Fibroblast of lung (primary cell): ENCODE results near the gene SEC14L1. TPM values are rescaled to one million over a fixed set of nuclear protein-coding genes. Genes with fewer than 3 reads are reported as not detected.

Experiments used
- DNase-seq, 2 donors: peaks; one replicate each; pipeline versions ENCODE4 v3.0.0 to v3.0.0-alpha.2; 2010; ENCODE audit warnings: low read depth in 2 of 2
- H2AFZ ChIP-seq: 2 replicates; pipeline ENCODE4 v1.5.1; 2012; ENCODE audit warnings: low read length, control low read depth, inconsistent platforms
- H3K27ac ChIP-seq: 2 replicates; pipeline ENCODE4 v1.5.1; 2011; ENCODE audit warnings: low read length, control low read depth; ENCODE audit not compliant: insufficient read depth
- H3K27me3 ChIP-seq: 2 replicates; pipeline ENCODE4 v1.5.1; 2011; ENCODE audit warnings: mild to moderate bottlenecking, low read length; ENCODE audit not compliant: control insufficient read depth, insufficient read depth
- H3K36me3 ChIP-seq: 2 replicates; pipeline ENCODE4 v1.5.1; 2011; ENCODE audit warnings: low read length; ENCODE audit not compliant: control insufficient read depth, insufficient read depth
- H3K4me1 ChIP-seq: 2 replicates; pipeline ENCODE4 v1.5.1; 2011; ENCODE audit warnings: low read length; ENCODE audit not compliant: control insufficient read depth, insufficient read depth; ENCODE audit errors: extremely low read depth
- H3K4me2 ChIP-seq: 2 replicates; pipeline ENCODE4 v1.5.1; 2011; ENCODE audit warnings: low read length, control low read depth; ENCODE audit not compliant: insufficient read depth; ENCODE audit errors: extremely low read depth
- H3K4me3 ChIP-seq, 4 experiments: fragments of 200-600 bp in 1 of 4; sonication (generic) in 1 of 4; replicated peaks in 1 of 4; 2 replicates each; pipeline ENCODE4 v1.5.1; 2011 to 2016; ENCODE audit warnings: low read length in 4 of 4, low read depth in 3 of 4, mild to moderate bottlenecking in 3 of 4, control low read depth in 2 of 4, inconsistent platforms in 1 of 4, mixed read lengths in 1 of 4; ENCODE audit not compliant: insufficient read depth in 1 of 4; ENCODE audit errors: control extremely low read depth in 1 of 4
- H3K79me2 ChIP-seq: 2 replicates; pipeline ENCODE4 v1.5.1; 2012; ENCODE audit warnings: mild to moderate bottlenecking, low read length, inconsistent platforms; ENCODE audit not compliant: control insufficient read depth, insufficient read depth
- H3K9ac ChIP-seq: 2 replicates; pipeline ENCODE4 v1.5.1; 2011; ENCODE audit warnings: mild to moderate bottlenecking, low read length, control low read depth; ENCODE audit not compliant: insufficient read depth
- H3K9me3 ChIP-seq: 2 replicates; pipeline ENCODE4 v1.5.1; 2012; ENCODE audit warnings: low read depth, low read length; ENCODE audit not compliant: control insufficient read depth, insufficient read depth
- H4K20me1 ChIP-seq: 2 replicates; pipeline ENCODE4 v1.5.1; 2011; ENCODE audit warnings: low read length; ENCODE audit not compliant: control insufficient read depth, insufficient read depth; ENCODE audit errors: extremely low read depth
- EZH2 ChIP-seq: IDR thresholded peaks from 2 replicates; pipeline ENCODE4 v1.5.1; 2012; ENCODE audit warnings: low read length, control low read depth, mild to moderate bottlenecking; ENCODE audit errors: missing control alignments
- polyA plus RNA-seq, 2 donors: library from polyadenylated mRNA; depleted of rRNA in 1 of 2; stranded (reverse) in 1 of 2; unstranded in 1 of 2; fragments of >200 nt; gene quantifications; 2 replicates each; pipeline ENCODE4 v1.2.1, GENCODE V29; 2011 to 2012; ENCODE audit warnings: missing spikeins in 1 of 2
- total RNA-seq: library from RNA; depleted of rRNA; stranded (reverse); fragments of >200 nt; gene quantifications from 2 replicates; pipeline ENCODE4 v1.2.1, GENCODE V29; 2014
- TF ChIP-seq, protein P1 (sequence below), 2 donors: IDR thresholded peaks in 1 of 2; conservative IDR thresholded peaks in 1 of 2; 1 replicate in 1 of 2; 2 replicates in 1 of 2; pipeline ENCODE4 v1.5.1; 2011 to 2012; ENCODE audit warnings: low read length in 2 of 2, control low read depth in 1 of 2, inconsistent platforms in 1 of 2, low read depth in 1 of 2, mild to moderate bottlenecking in 1 of 2

Gene SEC14L1
- total and polyA plus RNA-seq, 2 donors (not counting 1 experiment from before 2014, with no cell fraction given), result 21.1 to 32.9 TPM

GRCh38 chr17:77160091-77160874, 19.5 kb downstream of the SEC14L1 start:
- DNase-seq, result no peak
- no peak overlapping the region for H3K27ac ChIP-seq
- TF ChIP-seq, protein P1, sequence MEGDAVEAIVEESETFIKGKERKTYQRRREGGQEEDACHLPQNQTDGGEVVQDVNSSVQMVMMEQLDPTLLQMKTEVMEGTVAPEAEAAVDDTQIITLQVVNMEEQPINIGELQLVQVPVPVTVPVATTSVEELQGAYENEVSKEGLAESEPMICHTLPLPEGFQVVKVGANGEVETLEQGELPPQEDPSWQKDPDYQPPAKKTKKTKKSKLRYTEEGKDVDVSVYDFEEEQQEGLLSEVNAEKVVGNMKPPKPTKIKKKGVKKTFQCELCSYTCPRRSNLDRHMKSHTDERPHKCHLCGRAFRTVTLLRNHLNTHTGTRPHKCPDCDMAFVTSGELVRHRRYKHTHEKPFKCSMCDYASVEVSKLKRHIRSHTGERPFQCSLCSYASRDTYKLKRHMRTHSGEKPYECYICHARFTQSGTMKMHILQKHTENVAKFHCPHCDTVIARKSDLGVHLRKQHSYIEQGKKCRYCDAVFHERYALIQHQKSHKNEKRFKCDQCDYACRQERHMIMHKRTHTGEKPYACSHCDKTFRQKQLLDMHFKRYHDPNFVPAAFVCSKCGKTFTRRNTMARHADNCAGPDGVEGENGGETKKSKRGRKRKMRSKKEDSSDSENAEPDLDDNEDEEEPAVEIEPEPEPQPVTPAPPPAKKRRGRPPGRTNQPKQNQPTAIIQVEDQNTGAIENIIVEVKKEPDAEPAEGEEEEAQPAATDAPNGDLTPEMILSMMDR (conservative IDR thresholded peaks at IDR 0.05 in 1 of 2, IDR thresholded peaks at IDR 0.05 in 1 of 2; ENCODE audit: low read depth in 1 of 2, low read length in 2 of 2), result no peak
- no peak for TF ChIP-seq EZH2

GRCh38 chr17:77160875-77161530, 20.2 kb downstream of the SEC14L1 start:
- Histone ChIP-seq H3K4me3 (no peak overlapping the region), H3K27ac (no peak overlapping the region), H4K20me1 (no peaks in the 10 kb centered on the region), H3K9me3 (no peaks in the 10 kb centered on the region), H3K4me1 (peaks cover 8% of the 10 kb centered on the region), H3K4me2 (no peak overlapping the region), H3K9ac (no peak overlapping the region), H3K27me3 (no peaks in the 10 kb centered on the region), H3K36me3 (no peaks in the 10 kb centered on the region), H2AFZ (no peak overlapping the region), H3K79me2 (peaks cover 30% of the 10 kb centered on the region)
- no peak for DNase-seq
- TF ChIP-seq, protein P1 (conservative IDR thresholded peaks at IDR 0.05 in 1 of 2, IDR thresholded peaks at IDR 0.05 in 1 of 2; ENCODE audit: low read depth in 1 of 2, low read length in 2 of 2), result no peak
- TF ChIP-seq EZH2, result no peak

More at GRCh38 chr17:77160091-77160874, 19.5 kb downstream of the SEC14L1 start:
- Histone ChIP-seq H3K4me2 (no peak overlapping the region), H3K36me3 (no peaks in the 10 kb centered on the region), H3K4me1 (peaks cover 8% of the 10 kb centered on the region), H3K27me3 (no peaks in the 10 kb centered on the region), H3K79me2 (peaks cover 33% of the 10 kb centered on the region), H3K9ac (no peak overlapping the region), H3K9me3 (no peaks in the 10 kb centered on the region), H3K4me3 (no peak overlapping the region), H4K20me1 (no peaks in the 10 kb centered on the region), H2AFZ (no peak overlapping the region)

- no peak overlapping the region for H3K4me2 ChIP-seq
- H4K20me1 ChIP-seq, result no peaks in the 10 kb centered on the region
- TF ChIP-seq EZH2, result no peak
- TF ChIP-seq, protein P1 (conservative IDR thresholded peaks at IDR 0.05 in 1 of 2, IDR thresholded peaks at IDR 0.05 in 1 of 2; ENCODE audit: low read depth in 1 of 2, low read length in 2 of 2), result no peak
- no peaks in the 10 kb centered on the region for H3K36me3 ChIP-seq
- no peak overlapping the region for H3K9ac ChIP-seq
- no peaks in the 10 kb centered on the region for H3K27me3 ChIP-seq
- no peak overlapping the region for H3K4me3 ChIP-seq
- peaks cover 26% of the 10 kb centered on the region for H3K79me2 ChIP-seq
- no peak overlapping the region for H3K27ac ChIP-seq
- H3K9me3 ChIP-seq, result no peaks in the 10 kb centered on the region
- peaks cover 8% of the 10 kb centered on the region for H3K4me1 ChIP-seq
- DNase-seq, result no peak
- H2AFZ ChIP-seq, result no peak overlapping the region
These were observed 21.2 kb downstream of the SEC14L1 start for GRCh38 chr17:77161953-77162352.
